GM18858 (cell line): ENCODE measurements around the gene C5orf15.

ENCODE experiments used
- ATAC-seq: cut with Tn5 transposase; IDR thresholded peaks from one replicate; pipeline ENCODE4 v1.9.1; 2021; ENCODE audit not compliant: unreplicated experiment

C5orf15 gene

GRCh38 chr5:133925269-133925668 lies 43.2 kb downstream of the C5orf15 start:
- no peak for ATAC-seq

- ATAC-seq: no peak
Measured at GRCh38 chr5:133924221-133924920, 44.1 kb downstream of the C5orf15 start.

GRCh38 chr5:133921979-133922378 lies 46.4 kb downstream of the C5orf15 start:
- ATAC-seq: no peak

GRCh38 chr5:133921069-133921468 lies 47.4 kb downstream of the C5orf15 start:
- ATAC-seq: no peak

GRCh38 chr5:133919148-133920136 lies 49.0 kb downstream of the C5orf15 start:
- no peak for ATAC-seq

- ATAC-seq: no peak
Measured at GRCh38 chr5:133918731-133919130, 49.7 kb downstream of the C5orf15 start.

- ATAC-seq: no peak
Measured at GRCh38 chr5:133918316-133918715, 50.1 kb downstream of the C5orf15 start.

- ATAC-seq: no peak
Measured at GRCh38 chr5:133917785-133918184, 50.6 kb downstream of the C5orf15 start.

GRCh38 chr5:133916914-133917313 lies 51.5 kb downstream of the C5orf15 start:
- ATAC-seq: no peak

GRCh38 chr5:133916479-133916878 lies 51.9 kb downstream of the C5orf15 start:
- no peak for ATAC-seq

- ATAC-seq: no peak
Measured at GRCh38 chr5:133914434-133914833, 54.0 kb downstream of the C5orf15 start.

GRCh38 chr5:133913413-133914155 lies 54.8 kb downstream of the C5orf15 start:
- no peak for ATAC-seq

GRCh38 chr5:133912951-133913350 lies 55.5 kb downstream of the C5orf15 start:
- no peak for ATAC-seq

- ATAC-seq: no peak
Measured at GRCh38 chr5:133910571-133910970, 57.9 kb downstream of the C5orf15 start.

- ATAC-seq: no peak
Measured at GRCh38 chr5:133909603-133910002, 58.8 kb downstream of the C5orf15 start.

- ATAC-seq: no peak
Measured at GRCh38 chr5:133907075-133907474, 61.4 kb downstream of the C5orf15 start.

- ATAC-seq: no peak
Measured at GRCh38 chr5:133906303-133906702, 62.1 kb downstream of the C5orf15 start.
